HK-2 (cell line): ENCODE results near the gene NPAS1.
"Not testable (repeated sequence)": the region's sequence is repeated elsewhere in the genome, so short reads cannot be mapped to it uniquely, and the experiment has no call there.

Source experiments
- DNase-seq: peaks from one replicate; pipeline ENCODE4 v3.0.0-alpha.2; 2018; ENCODE audit not compliant: unreplicated experiment

Gene NPAS1

GRCh38 chr19:47045867-47046470 lies 26.3 kb downstream of the NPAS1 start:
- DNase-seq: no peak

- DNase-seq: no peak
Observed at GRCh38 chr19:47047272-47047762, 27.7 kb downstream of the NPAS1 start.

GRCh38 chr19:47047763-47048405 lies 28.2 kb downstream of the NPAS1 start:
- DNase-seq: peak; percentile 82

DNA sequence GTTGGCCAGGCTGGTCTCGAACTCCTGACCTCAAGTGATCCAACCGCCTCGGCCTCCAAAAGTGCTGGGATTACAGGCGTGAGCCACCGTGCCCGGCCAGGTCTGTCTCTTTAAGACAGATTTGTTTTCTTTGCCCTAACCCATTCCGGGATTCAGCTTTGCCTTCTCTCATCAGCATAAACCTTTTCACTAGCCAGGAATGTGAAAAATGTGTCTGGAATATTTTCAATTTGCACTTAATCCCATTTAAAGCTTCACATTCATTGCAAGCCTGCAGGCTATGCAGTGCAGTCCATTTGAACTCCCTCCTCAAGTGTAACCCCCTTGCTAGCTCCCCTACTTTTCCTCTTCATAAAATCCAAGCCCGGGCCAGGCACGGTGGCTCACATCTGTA lies 29.7 kb downstream of the NPAS1 start:
- DNase-seq: no peak

- not testable (repeated sequence) for DNase-seq
Observed at GRCh38 chr19:47050562-47050961, 30.9 kb downstream of the NPAS1 start.

- no peak for DNase-seq
Observed at GRCh38 chr19:47056411-47056810, 36.8 kb downstream of the NPAS1 start.

GRCh38 chr19:47057328-47057727 lies 37.7 kb downstream of the NPAS1 start:
- no peak for DNase-seq

DNA sequence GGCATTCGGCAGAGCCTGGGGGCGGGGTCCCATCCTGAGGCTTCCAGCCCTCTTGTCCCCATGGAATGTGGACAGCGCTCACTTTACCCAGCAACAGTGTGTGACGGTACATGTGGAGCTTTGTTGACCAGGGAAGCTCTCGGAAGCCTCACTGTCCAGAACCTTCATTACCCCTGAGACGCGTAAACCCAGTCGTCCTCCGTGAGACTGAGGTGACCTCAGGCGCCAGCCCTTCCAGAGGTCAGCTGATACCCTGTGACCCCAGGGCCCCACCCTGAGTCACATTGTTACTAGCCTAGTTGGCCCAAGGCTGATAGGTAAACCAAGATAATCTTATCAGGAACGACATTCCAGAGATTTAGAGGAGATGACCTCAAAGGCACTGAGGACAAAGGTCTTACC lies 39.0 kb downstream of the NPAS1 start:
- no peak for DNase-seq

DNA sequence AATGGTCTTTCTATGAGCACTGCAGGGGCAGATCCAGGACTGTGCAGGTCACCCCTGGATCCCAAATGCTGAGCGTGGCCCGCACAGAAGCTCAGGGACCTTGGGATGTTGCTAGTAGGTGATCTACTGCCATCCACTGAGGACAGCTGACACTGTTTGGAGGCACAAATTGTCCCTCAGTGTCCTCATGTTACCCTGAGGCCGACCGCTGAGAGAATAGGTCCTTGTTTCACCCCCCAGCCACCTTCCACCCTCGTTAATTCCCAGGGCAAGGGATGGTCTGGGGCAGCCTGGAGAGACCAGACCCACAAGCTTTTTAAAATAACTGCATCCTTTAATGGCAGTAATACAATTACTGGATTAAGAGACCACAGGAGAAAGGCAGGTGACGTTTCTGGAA lies 44.2 kb downstream of the NPAS1 start:
- DNase-seq: no peak

- DNase-seq: no peak
Observed at GRCh38 chr19:47065242-47065641, 45.6 kb downstream of the NPAS1 start.

DNA sequence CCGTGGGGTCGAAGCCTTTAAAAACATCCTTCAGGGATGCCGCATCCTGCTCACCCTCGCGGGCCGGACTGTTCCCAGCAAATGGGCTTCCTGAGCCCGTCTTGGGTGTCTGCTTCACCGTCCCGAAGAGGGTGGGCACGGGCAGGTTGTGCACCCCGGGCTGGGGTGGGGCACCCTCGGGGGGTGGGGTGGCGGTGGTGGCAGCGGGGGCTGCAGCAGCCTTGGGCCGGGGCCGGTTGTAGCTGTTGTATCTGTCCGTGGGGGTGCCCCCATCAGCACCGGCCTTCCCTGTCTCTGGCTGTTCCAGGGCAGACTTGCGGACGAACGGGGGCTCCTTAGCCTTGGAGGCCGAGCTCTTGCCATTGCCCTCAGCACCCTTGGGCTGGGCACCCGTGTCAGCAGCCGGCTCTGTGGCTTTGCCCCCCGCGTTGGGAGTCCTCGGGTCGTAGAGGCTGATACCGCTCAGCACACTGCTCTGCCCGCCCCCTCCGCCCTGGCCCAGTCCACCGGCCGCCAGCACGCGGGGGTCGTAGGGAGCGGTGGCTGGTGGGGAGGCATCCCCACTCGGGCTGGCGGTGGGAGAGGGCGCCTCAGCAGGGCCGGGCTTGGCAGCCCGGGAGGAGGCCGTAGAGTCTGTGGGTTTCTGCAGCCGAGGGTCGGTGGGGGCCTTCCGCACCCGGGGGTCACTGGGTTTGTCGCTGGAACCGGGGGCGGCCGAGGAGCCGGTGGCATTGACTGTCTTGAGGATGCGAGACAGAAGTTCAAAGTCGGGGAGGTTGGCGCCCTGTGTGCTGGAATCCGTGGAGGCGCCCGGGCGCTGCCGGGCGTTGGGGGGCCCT lies 47.0 kb downstream of the NPAS1 start:
- no peak for DNase-seq

- DNase-seq: no peak
Observed at GRCh38 chr19:47067215-47067847, 47.7 kb downstream of the NPAS1 start.

DNA sequence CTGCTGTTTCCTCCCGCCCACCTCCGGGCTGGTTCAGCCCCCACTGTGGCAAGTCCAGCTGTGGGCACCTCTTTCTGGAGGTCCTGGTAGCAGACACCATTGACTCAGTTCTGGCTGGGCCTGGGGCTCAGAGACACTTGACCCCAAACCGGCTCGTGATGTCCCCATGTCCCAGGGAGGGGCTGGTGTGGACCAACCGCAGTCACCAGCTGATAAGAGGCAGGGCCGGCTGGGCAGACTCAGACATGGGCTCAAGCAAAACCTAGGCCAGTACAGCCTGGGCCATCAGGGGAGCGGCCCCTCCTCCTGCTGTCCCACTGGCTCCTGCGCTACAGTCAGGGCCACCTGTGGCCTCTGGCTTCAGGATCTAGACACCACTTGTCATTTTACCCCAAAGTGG lies 48.6 kb downstream of the NPAS1 start:
- no peak for DNase-seq

DNA sequence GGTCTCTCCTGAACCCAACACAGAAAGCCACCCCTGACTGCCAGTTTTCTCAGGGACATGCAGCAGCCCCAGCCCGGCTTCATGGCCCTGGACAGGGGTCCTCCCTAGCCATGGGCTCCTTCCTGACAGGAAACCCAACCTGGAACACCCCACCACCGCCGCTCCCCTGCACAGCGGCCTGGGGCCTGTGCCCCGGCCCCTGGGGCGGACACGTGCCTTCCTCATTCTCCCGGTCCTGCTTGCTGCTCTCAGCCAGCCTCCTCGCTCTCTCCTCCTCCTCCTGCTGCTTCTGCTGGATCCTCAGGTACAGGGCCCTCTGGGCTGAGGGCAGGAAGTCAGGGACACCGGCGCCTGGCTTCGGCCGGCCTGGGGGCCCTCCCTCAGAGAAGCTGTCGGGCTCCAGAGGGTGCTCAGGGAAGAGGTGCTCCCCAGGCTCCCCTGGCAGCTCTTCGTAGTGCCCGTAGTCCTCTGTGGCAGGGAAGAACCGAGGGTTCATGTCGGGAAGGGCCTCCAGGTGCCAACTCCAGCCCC lies 49.3 kb downstream of the NPAS1 start:
- DNase-seq: no peak

GRCh38 chr19:47069795-47070194 lies 50.2 kb downstream of the NPAS1 start:
- no peak for DNase-seq

DNA sequence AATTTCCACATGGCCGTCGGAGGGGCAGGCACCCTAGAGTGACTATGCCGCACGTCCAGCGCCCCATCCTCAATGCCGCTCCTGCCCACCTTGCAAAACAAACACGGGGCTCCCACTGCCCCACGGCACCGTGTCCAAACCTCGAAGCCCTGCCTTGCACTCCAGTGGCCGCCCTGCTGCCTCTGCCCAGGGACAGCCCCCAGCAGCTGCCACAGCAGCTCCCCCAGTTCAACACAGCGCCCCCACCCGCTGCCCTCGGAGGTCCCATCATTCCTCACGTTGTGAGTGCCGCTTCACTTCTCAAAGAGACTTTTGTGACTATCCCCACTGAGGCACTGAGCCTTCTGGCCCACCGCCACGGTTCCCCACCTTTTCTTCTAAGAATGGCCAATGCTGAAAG lies 51.1 kb downstream of the NPAS1 start:
- DNase-seq: no peak

- DNase-seq: no peak
Observed at GRCh38 chr19:47071731-47072130, 52.1 kb downstream of the NPAS1 start.

- DNase-seq: no peak
Observed at GRCh38 chr19:47072323-47072722, 52.7 kb downstream of the NPAS1 start.

GRCh38 chr19:47073574-47073973 lies 53.9 kb downstream of the NPAS1 start:
- no peak for DNase-seq

GRCh38 chr19:47074621-47075020 lies 55.0 kb downstream of the NPAS1 start:
- DNase-seq: no peak

GRCh38 chr19:47075179-47075810 lies 55.7 kb downstream of the NPAS1 start:
- DNase-seq: no peak

GRCh38 chr19:47075941-47076340 lies 56.3 kb downstream of the NPAS1 start:
- peak; percentile 36 for DNase-seq
